Cortex of kidney (tissue), 1 donor: ENCODE data around the gene UPK1B.
"Not testable (repeated sequence)": the region's sequence is repeated elsewhere in the genome, so short reads cannot be mapped to it uniquely, and the experiment has no call there.

ENCODE experiments used
- DNase-seq: peaks from one replicate; lab custom pipeline; 2025; lab: John Stamatoyannopoulos, UW

Gene UPK1B

DNA sequence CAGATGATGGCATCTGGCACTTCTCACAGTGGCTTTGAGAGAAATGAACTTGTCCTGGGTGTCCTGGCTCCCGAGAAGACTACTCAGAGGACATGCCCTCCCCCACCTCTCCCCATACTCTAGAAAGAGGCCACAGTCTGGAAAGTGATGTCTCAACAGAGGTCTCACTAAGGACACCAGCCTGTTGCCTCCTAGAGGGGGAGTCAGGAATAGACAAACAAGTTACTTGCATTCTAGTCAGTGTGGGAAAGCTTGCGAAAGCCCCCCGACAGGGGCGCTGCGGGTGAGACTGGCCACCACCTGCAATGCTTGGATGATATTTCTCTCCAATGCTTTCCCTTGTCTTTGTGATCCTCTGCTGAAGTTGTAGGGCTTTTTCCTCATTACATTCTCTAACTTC is 50.1 kb downstream of the UPK1B start:
- DNase-seq, result no peak

DNA sequence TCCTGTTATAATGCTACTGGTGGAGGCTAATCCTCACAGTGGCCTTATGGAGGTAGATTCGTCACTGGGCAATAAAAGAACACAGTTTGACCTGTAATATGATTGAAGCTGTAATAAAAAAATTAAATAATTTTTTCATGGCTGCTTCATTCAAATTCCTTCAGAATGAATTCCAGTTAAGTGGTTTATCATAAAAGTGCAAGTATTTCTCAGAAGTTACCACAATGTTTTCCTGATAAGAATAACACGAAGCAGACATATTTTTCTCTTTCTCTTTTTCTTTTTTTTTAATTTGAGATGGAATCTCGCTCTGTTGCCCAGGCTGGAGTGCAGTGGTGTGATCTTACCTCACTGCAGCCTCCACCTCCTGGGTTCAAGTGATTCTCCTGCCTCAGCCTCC is 51.7 kb downstream of the UPK1B start:
- no peak for DNase-seq

- DNase-seq, result no peak
These were observed 53.9 kb downstream of the UPK1B start for GRCh38 chr3:119227070-119227850.

GRCh38 chr3:119228373-119229145 is 55.2 kb downstream of the UPK1B start:
- DNase-seq, result no peak

DNA sequence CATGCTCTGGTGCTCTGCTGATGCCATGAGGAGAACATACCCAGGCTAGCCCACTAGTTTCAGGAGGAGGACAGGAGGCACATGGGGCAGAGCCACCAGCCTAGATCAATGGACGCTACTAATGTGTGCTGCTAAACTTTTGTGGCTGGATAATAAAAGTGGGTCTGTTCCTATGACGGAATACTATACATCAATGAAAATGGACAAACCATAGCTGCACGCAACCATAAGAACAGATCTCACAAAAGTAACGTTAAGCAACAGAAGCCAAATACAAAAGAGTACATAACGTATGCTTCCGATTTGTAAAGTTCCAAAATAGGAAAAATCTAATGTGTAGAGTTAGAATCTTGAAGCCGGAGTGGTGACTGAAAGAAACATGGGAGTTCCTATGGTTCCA is 55.8 kb downstream of the UPK1B start:
- DNase-seq, result no peak

DNA sequence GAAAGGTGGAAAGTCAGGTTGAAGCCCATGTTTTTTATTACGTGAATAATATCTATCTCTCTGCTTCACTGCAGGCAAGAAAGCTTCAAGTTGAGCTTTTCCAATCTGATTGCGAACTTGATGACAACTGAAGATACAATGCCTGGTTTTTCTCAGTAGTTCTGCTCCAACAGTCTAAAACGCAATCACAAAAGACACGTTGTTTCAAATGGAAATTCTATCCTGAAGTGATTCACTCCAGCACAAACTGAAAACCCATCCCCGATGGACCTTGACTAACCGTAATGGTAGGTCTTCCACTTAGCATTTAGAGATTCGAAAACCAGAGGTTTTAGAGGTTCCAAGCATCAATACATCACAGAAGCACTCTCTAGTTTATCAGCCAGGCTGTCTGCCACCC is 56.7 kb downstream of the UPK1B start:
- DNase-seq, result no peak

DNA sequence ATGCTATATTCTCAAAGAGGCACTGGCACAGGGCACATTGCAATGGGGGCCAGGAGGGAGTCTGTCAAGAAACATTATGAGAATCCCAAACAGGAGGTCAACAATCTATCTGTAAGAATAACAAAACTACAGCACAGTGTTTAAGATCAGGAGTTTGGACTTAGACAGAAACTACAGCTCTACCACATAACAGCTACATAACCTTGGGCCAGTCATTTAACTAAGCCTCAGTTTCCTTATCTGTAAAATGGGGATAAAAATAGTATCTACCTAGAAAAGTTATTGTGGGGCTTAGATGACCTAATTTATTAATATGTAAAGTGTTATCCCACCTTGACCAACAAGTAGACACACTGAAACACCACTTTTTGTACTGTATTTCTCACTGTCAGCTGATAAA is 57.3 kb downstream of the UPK1B start:
- no peak for DNase-seq

DNA sequence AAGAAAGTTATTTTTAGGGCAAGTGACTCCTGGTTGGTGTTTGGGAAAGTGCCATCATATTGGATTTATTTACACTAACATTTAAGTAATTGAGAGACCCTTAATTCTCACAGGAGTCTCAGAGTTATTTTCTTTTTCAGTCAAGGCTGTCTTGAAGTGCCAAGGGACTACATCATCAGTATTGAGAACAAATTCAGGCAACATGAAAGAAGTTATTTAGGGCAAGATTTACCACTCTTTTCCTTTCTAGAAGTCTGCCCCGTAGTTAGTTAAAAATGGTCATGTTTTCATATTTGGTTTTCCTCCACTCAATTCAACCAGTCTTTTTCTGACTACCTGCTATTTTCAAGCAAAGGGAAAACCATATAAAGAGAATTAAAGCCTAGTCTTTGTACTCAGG is 61.2 kb downstream of the UPK1B start:
- no peak for DNase-seq

GRCh38 chr3:119235151-119235550 is 61.8 kb downstream of the UPK1B start:
- DNase-seq, result no peak

DNA sequence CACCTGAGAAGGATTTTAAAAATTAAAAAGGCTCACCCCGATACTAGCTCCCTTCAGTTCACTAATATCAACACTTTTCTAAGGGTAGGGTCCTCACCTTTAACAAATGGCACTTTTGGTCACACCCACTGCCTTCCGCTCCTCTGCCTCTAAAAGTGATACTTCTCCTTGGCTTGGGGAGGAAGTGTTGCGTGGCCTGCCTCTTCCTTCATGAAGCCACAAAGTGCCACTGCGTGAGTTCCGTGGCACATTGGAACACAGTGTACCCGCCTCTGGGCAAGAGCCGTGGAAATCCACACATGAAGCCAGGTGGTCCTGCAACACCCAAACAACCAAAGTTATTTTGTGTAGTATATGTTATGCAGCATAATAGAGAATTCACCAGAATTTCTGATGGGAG is 63.4 kb downstream of the UPK1B start:
- no peak for DNase-seq

DNA sequence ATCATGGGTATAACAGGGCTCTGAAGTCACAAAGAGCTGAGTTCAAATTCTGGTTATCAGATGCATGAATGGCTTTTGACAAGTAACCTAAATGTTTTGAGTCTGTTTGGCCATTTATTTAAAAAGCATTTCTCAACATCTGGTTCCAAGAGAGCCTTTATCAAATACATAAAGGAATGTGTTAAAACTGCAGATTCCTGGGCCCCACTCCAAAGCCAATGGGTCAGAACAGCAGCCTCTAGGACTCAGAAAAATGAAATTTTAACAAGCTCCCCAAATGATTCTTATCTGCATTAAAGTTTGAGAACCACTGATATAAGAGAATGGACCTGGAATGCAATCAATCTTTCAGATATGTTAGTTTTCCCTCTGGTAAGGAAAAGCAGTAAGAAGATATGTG is 63.9 kb downstream of the UPK1B start:
- no peak for DNase-seq

DNA sequence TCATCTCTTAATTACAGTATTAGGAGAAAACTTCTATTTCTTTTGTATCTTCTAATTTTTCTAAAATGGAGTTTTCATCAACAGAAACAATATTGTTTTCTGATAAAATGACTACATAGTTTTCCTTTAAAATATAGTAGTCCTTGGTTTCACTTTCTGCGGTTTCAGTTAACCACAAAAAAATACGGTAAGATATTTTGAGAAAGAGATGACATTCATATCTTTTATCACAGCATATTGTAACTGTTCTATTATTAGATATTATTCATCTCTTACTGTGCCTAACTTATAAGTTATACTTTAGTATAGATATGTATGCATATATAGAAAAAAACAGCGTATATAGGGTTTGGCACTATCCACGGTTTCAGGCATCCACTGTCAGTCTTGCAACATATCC is 65.0 kb downstream of the UPK1B start:
- DNase-seq, result no peak

GRCh38 chr3:119239206-119239820 is 65.9 kb downstream of the UPK1B start:
- no peak for DNase-seq

DNA sequence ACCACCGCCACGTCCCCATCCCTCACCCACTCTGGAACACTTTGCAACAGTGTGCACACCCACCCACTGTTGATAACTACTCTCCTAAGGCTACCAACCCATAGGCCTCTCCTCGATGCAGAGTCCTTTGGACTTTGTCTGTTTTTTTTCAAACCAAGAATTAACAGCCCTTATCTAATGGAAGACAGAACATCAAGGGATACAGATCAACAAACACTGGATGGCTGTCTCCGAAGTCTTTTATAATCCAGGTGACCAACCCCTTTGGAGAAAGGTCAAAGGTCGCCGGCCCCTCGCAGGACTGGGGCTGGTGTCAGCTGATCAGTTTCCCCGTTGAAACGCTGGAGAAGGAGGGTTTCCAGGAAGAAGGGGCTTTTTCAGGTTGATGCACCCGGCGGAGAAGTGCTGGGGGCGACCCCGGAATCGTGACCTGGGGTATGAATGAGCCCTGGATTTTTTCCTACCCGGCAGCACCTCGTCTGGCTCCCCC is 66.7 kb downstream of the UPK1B start:
- DNase-seq, result no peak

DNA sequence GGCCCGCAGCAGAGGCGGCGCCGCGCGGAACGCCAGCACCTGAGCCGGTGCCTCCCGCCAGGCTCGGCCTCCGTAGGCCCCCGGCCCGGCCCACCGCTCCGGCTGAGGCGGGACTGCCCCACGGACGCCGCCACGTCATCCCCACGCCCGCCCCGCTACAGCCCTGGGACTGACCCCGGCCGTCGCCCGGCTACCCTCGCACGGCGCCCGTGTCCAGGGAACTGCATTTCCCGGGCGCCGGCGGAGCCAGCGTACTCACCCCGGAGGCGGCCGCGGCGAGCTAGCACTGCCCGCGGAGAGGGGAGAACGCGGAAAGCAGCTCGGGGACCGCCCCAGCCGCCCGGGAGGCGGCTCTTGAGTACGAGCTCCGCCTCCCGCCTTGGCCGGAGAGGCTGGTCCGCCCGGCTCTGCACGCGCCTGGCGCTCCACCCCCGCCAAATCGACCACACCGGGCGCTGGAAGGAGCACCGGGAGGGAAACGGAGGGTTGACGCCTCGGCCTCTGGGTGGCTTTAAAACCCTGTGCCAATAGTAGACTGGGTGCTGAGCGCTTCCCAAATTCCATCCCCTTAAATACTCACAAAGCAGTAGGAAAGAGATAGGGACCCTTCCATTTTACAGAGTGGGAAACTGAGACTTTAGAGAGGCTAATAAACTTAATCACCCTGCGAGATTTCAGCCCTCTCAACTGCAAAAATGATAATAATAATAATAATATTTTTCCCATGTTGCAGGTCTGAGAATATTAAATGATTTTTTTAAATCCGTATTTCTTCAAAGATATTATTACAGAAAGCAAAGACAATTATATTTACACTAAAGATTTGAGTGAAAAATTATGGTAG is 67.4 kb downstream of the UPK1B start, which contains the start of gene B4GALT4:
TSS of gene B4GALT4 (minus strand) at position 288 of the 844 bp plus-strand sequence. CDS start 10,779 bp downstream, outside the sequence.
- no peak for DNase-seq

DNA sequence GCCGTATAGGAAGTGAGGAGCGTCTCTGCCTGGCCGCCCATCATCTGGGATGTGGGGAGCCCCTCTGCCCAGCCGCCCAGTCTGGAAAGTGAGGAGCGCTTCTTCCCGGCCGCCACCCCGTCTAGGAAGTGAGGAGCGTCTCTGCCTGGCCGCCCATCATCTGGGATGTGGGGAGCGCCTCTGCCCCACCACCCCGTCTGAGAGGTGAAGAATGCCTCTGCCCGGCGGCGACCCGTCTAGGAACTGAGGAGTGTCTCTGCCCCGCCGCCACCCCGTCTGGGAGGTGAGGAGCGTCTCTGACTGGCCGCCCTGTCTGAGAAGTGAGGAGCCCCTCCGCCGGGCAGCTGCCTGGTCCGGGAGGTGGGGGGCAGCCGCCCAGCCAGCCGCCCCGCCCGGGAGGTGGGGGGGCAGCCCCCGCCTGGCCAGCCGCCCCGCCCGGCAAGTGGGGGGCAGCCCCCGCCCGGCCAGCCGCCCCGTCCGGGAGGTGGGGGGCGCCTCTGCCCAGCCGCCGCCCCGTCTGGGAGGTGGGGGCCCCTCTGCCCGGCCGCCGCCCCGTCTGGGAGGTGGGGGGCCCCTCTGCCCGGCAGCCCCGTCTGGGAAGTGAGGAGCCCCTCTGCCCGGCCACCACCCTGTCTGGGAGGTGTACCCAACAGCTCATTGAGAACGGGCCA is 69.1 kb downstream of the UPK1B start:
- not testable (repeated sequence) for DNase-seq

DNA sequence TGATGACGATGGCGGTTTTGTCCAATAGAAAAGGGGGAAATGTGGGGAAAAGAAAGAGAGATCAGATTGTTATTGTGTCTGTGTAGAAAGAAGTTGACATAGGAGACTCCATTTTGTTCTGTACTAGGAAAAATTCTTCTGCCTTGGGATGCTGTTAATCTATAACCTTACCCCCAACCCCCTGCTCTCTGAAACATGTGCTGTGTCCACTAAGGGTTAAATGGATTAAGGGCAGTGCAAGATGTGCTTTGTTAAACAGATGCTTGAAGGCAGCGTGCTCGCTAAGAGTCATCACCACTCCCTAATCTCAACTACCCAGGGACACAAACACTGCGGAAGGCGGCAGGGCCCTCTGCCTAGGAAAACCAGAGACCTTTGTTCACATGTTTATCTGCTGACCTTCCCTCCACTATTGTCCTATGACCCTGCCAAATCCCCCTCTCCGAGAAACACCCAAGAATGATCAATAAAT is 69.7 kb downstream of the UPK1B start:
- DNase-seq, result not testable (repeated sequence)

GRCh38 chr3:119243712-119244111 is 70.3 kb downstream of the UPK1B start:
- DNase-seq, result no peak

DNA sequence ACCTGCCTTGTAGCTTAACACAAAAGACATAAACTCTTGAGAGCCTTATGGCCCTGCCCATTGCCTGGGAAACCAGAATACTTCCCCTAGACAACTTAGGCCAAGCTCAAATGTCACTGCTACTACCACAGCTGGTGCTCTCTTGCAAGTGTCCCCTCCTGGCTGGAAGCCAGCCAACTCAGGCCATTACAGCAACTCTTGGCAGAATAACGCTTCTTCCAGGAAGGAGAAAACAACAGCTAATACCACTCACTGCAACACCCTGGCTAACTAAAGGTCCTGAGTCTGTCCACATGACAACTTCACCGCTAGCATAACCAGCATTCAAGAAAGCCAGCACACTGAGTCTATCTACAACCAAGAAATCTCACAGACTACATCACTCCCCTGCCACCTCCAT is 72.4 kb downstream of the UPK1B start:
- no peak for DNase-seq
